ENCODE data around the gene HAUS6.

The HAUS6 gene

DNA sequence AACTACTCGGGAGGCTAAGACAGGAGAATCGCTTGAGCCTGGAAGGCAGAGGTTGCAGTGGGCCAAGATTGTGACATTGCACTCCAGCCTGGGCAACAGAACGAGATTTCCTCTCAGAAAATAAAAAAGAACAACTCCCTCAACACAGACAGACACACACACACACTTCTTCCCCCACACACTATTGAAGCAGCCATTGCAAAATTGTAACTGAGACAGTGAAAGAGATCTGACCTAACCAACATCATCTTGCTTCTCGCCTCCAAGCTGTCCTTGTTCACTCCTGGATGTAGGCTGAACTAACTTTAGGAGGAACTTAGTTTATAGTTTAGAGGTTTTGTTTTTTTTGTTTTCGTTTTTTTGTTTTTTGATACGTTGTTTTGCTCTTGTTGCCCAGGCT lies 37.6 kb upstream of the HAUS6 start:
- Histone ChIP-seq H3K27ac (no peak overlapping the region), H3K4me3 (no peak overlapping the region)
- no peak for DNase-seq (ENCODE audit: low spot score)
- TF ChIP-seq, protein P1, sequence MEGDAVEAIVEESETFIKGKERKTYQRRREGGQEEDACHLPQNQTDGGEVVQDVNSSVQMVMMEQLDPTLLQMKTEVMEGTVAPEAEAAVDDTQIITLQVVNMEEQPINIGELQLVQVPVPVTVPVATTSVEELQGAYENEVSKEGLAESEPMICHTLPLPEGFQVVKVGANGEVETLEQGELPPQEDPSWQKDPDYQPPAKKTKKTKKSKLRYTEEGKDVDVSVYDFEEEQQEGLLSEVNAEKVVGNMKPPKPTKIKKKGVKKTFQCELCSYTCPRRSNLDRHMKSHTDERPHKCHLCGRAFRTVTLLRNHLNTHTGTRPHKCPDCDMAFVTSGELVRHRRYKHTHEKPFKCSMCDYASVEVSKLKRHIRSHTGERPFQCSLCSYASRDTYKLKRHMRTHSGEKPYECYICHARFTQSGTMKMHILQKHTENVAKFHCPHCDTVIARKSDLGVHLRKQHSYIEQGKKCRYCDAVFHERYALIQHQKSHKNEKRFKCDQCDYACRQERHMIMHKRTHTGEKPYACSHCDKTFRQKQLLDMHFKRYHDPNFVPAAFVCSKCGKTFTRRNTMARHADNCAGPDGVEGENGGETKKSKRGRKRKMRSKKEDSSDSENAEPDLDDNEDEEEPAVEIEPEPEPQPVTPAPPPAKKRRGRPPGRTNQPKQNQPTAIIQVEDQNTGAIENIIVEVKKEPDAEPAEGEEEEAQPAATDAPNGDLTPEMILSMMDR (IDR thresholded peaks at IDR 0.05) = no peak

DNA sequence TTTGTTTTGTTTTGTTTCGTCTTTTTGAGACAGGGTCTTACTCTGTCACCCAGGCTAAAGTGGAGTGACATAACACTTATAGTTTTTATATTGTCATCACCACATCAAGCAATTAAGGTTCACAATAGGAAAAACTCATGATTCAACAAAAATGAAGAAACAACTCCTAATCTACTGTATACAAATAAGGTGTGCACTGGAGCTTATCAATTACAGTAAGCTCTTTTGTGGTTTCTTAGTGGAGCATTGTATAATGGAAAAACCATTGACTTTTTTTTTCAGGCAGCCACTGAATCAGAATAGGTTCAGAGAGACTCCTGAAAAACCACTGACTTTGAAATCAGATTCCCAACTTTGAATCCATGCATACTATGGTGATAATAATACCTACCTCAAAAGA lies 35.4 kb upstream of the HAUS6 start:
- Histone ChIP-seq H3K27ac (no peak overlapping the region), H3K4me3 (no peak overlapping the region)
- DNase-seq (ENCODE audit: low spot score) = no peak
- TF ChIP-seq, protein P1 (IDR thresholded peaks at IDR 0.05) = no peak

DNA sequence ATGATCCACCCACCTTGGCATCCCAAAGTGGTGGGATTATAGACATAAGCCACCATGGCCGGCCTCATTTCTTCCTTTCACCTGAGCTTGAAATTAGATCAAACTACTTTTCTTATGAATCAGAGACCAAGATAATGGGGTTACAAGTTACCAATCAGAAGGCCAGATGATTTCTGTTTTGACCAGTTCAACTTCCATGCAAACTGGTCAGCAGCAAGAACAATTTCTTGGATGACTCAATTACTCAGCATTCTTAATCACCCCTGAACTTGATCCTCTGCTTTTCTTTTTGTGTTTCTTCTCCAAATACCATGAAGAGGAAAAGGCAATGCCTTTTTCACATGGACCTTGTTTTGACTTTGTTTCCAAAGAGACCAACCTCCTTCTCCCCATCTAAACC lies 34.6 kb upstream of the HAUS6 start:
- Histone ChIP-seq H3K27ac (no peak overlapping the region), H3K4me3 (no peak overlapping the region)
- TF ChIP-seq, protein P1 (IDR thresholded peaks at IDR 0.05) = no peak

DNA sequence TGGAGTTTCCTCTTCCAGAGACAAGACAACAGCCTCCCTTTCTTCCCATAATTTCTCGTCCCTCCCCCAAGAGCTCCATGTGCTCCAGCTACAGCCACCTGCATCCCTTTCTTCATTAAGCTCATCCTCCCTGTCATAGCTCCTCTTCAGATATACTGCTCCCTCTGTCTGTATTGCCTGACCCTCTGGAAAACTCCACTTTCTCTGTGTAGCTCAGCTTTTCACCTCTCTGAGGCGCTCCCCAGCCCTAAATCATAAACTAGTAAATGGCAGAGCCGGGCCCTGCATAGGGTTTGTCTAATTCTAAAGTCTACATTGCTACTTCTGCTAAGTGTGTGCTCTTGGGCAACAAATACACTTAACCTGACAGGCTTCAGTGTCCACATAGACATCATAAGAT lies 33.4 kb upstream of the HAUS6 start:
- no peak for DNase-seq (ENCODE audit: low spot score)
- TF ChIP-seq, protein P1 (IDR thresholded peaks at IDR 0.05) = no peak
- no peak overlapping the region for H3K27ac ChIP-seq
- no peak overlapping the region for H3K4me3 ChIP-seq

More for the DNA sequence above, 34.6 kb upstream of the HAUS6 start:
- no peak for DNase-seq (ENCODE audit: low spot score)

DNA sequence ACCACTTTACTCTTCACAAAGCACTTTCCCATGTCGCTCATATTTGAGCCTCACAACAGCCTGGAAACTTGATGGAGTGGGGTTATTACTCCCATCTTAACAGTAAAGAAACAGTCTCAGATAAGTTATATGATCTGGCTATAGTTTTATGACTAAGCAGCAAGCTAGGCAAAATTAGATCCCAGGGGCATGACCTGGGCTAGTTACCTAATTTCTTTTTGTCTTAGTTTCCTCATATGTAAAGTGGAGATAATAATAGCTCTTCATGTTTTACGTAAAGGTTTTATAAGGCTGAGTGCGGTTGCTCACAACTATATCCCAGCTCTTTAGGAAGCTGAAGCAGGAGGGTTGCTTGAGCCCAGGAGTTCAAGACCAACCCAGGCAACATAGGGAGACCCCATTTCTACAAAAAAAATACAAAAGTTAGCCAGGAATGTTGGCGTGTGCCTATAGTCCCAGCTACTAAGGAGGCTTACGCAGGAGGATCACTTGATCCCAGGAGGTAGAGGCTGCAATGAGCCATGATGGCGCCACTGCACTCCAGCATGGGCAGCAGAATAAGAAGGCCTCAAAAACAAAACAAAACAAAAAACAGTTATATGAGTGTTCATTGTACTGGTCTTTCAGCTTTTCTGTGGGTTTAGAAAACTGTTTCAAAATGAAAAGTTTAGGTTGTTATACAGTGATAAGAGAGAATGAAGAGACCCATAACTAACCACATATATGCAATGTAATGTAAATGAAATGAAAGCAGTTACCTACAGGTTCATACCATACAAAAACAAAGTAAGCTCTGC lies 31.0 kb upstream of the HAUS6 start:
- TF ChIP-seq, protein P1 (IDR thresholded peaks at IDR 0.05) = no peak
- no peak for DNase-seq (ENCODE audit: low spot score)
- H3K4me3 ChIP-seq = no peak overlapping the region
- H3K27ac ChIP-seq = no peak overlapping the region

DNA sequence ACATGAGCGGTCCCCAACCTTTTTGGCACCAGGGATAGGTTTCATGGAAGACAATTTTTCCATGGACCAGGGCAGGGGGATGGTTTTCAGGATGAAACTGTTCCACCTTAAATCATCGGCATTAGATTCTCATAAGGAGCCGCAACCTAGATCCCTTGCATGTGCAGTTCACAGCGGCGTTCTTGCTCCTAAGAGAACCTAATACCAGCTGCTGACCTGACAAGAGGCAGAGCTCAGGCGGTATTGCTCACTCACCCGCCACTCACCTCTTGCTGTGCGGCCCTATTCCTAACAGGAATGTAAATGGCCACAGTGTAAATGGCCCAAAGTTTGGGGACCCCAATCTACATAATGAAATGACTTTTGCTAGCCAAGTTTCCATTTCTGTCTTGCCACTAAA lies 27.7 kb upstream of the HAUS6 start:
- Histone ChIP-seq H3K4me3 (no peak overlapping the region), H3K27ac (peak overlapping the region in 1 of 2 donors; percentile 57)
- TF ChIP-seq, protein P1 (IDR thresholded peaks at IDR 0.05) = no peak
- no peak for DNase-seq (ENCODE audit: low spot score)

DNA sequence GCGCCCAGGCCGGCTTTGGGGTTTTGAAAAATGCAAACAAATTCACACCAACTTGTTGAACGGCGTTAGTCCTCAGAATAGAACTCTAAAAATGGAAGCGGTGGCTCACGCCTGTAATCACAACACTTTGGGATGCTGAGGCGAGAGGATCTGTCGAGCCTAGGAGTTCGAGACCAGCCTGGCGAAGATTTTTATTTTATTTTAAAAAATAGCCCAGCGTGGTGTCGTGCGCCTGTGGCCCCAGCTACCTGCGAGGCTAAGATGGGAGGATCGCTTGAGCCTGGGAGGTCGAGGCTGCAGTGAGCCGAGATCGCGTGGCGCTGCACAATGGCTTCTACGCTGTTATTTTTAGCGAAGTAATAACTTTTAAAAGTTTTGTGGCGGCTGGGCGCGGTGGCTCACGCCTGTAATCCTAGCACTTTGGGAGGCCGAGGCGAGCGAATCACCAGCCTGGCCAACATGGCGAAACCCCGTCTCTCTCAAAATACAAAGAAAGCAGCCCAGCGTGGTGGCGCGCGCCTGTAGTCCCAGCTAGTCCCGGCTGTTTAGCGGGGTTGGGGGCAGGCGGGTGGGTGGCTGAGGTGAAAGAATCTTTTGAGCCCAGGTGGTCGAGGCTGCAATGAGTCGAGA lies 25.3 kb upstream of the HAUS6 start:
- DNase-seq (ENCODE audit: low spot score) = no peak
- H3K27ac ChIP-seq = peak overlapping the region; percentile 94 to 97
- peak overlapping the region; percentile 81 for H3K4me3 ChIP-seq
- TF ChIP-seq, protein P1 (IDR thresholded peaks at IDR 0.05) = no peak

Data from coronary artery (tissue), 2 donors.